PC-9 (cell line): ENCODE results near the gene LSMEM2. TPM values are rescaled to one million over a fixed set of nuclear protein-coding genes. Genes with fewer than 3 reads are reported as not detected.

Experiments
- BruUV-seq: library from RNA; stranded (reverse); fragments of 400-500 nt; replicated peaks from 2 replicates; lab custom pipeline; 2021; lab: Mats Ljungman, UMichigan
- CTCF ChIA-PET: fragments of 300-600 bp; sonication (Branson Sonifier 250); formaldehyde crosslinking; loops from one replicate; lab custom pipeline; 2022; ENCODE audit warnings: antibody characterized with exemption; lab: Charles Lee
- POLR2A ChIA-PET: fragments of 300-600 bp; sonication (Branson Sonifier 250); formaldehyde crosslinking; loops from one replicate; lab custom pipeline; 2022; ENCODE audit warnings: antibody characterized with exemption; ENCODE audit not compliant: unreplicated experiment; lab: Charles Lee
- DNase-seq, 2 experiments: peaks; one replicate each; pipeline versions ENCODE4 v3.0.0 to v3.0.0-alpha.2; 2015 to 2022; ENCODE audit warnings: mixed read lengths in 1 of 2
- H2AFZ ChIP-seq: fragments of 200-600 bp; sonication (generic); 2 replicates; pipeline ENCODE4 v1.8.1; 2017; ENCODE audit warnings: antibody characterized with exemption
- H3F3A ChIP-seq: fragments of 200-600 bp; sonication (generic); 2 replicates; pipeline ENCODE4 v1.8.1; 2017; ENCODE audit warnings: antibody characterized with exemption, mild to moderate bottlenecking, low read depth; ENCODE audit not compliant: insufficient read depth
- H3K27ac ChIP-seq: fragments of 200-600 bp; sonication (generic); 2 replicates; pipeline ENCODE4 v1.6.1; 2016; ENCODE audit warnings: mixed run types
- H3K27me3 ChIP-seq: fragments of 200-600 bp; sonication (generic); 2 replicates; pipeline ENCODE4 v1.6.1; 2016; ENCODE audit warnings: low read depth, mixed run types; ENCODE audit not compliant: insufficient read depth
- H3K36me3 ChIP-seq: fragments of 200-600 bp; sonication (generic); 2 replicates; pipeline ENCODE4 v1.6.1; 2016; ENCODE audit warnings: low read depth, mixed run types
- H3K4me1 ChIP-seq: fragments of 200-600 bp; sonication (generic); replicated peaks from 2 replicates; pipeline ENCODE4 v1.6.1; 2016; ENCODE audit warnings: mixed run types; ENCODE audit not compliant: insufficient read depth
- H3K4me2 ChIP-seq: fragments of 200-600 bp; sonication (generic); 2 replicates; pipeline ENCODE4 v1.6.1; 2017; ENCODE audit warnings: mixed run types
- H3K4me3 ChIP-seq: fragments of 200-600 bp; sonication (generic); 2 replicates; pipeline ENCODE4 v1.6.1; 2016; ENCODE audit warnings: mixed run types
- H3K79me2 ChIP-seq: fragments of 200-600 bp; sonication (generic); 2 replicates; pipeline ENCODE4 v1.6.1; 2017; ENCODE audit warnings: low read depth, mixed run types
- H3K9me2 ChIP-seq: fragments of 200-600 bp; sonication (generic); 2 replicates; pipeline ENCODE4 v1.8.1; 2017; ENCODE audit warnings: mild to moderate bottlenecking; ENCODE audit not compliant: insufficient read depth
- H3K9me3 ChIP-seq: fragments of 200-600 bp; sonication (generic); 2 replicates; pipeline ENCODE4 v1.8.1; 2016; ENCODE audit warnings: low read depth; ENCODE audit not compliant: insufficient read depth
- H4K20me1 ChIP-seq: fragments of 200-600 bp; sonication (generic); 2 replicates; pipeline ENCODE4 v1.8.1; 2017; ENCODE audit not compliant: insufficient read depth
- CTCF ChIP-seq: fragments of 200-600 bp; sonication (generic); conservative IDR thresholded peaks from 2 replicates; pipeline ENCODE4 v1.6.1; 2017; ENCODE audit warnings: mixed run types, antibody characterized with exemption, mild to moderate bottlenecking, moderate library complexity
- EZH2 ChIP-seq: fragments of 200-600 bp; sonication (generic); IDR thresholded peaks from 2 replicates; pipeline ENCODE4 v1.8.0; 2017; ENCODE audit warnings: antibody characterized with exemption, low read depth
- intact Hi-C: fragments of 100-400 bp; cut with micrococcal nuclease; formaldehyde crosslinking; loops from one replicate; pipeline ENCODE4 v1.10.0; 2022; ENCODE audit not compliant: unreplicated experiment
- total RNA-seq: library from RNA; stranded (reverse); gene quantifications from 2 replicates; pipeline ENCODE4 v1.2.3, GENCODE V29; 2021

Gene LSMEM2
- total RNA-seq, 1 experiment from 2014 or later = 0.55 TPM

- H3K9me2 ChIP-seq = no peaks in the 10 kb centered on the region
- H3F3A ChIP-seq = peaks cover 37% of the 10 kb centered on the region; the same call in 1 of the 2 replicates
- H4K20me1 ChIP-seq = no peaks in the 10 kb centered on the region
- peak overlapping the region; percentile 83 for H3K4me3 ChIP-seq
- H3K4me2 ChIP-seq = peak overlapping the region; percentile 73
- intact Hi-C loops = loop anchor here (5.0 kb wide), 2 partner anchors 69 to 109 kb away; partner anchors contain the start of gene SEMA3B
- H3K9me3 ChIP-seq = no peaks in the 10 kb centered on the region
- TSS peak; percentile 71 for BruUV-seq
- no peaks in the 10 kb centered on the region for H3K27me3 ChIP-seq
- peaks cover 42% of the 10 kb centered on the region for H3K79me2 ChIP-seq
- H3K27ac ChIP-seq = peak overlapping the region; percentile 64
- POLR2A ChIA-PET = interaction anchor here (0.5 to 1.5 kb wide), 11 partner anchors 14 to 470 kb away, joined by 3 to 8 read pairs (median 6); partner anchors contain the start of genes CYB561D2, GNAI2, HEMK1 and HYAL3
- CTCF ChIA-PET = interaction anchor here (0.5 to 1.3 kb wide), 6 partner anchors 10 to 96 kb away, joined by 3 to 7 read pairs (median 6); partner anchors contain the start of genes CYB561D2 and NPRL2
- H3K4me1 ChIP-seq = peaks cover 25% of the 10 kb centered on the region
- TF ChIP-seq EZH2 (no peak), CTCF (no peak)
- H2AFZ ChIP-seq = peak overlapping the region; percentile 80
- H3K36me3 ChIP-seq = no peaks in the 10 kb centered on the region
- no peak for DNase-seq
These were observed 57.7 kb downstream of the LSMEM2 start for GRCh38 chr3:50336452-50337174.

DNA sequence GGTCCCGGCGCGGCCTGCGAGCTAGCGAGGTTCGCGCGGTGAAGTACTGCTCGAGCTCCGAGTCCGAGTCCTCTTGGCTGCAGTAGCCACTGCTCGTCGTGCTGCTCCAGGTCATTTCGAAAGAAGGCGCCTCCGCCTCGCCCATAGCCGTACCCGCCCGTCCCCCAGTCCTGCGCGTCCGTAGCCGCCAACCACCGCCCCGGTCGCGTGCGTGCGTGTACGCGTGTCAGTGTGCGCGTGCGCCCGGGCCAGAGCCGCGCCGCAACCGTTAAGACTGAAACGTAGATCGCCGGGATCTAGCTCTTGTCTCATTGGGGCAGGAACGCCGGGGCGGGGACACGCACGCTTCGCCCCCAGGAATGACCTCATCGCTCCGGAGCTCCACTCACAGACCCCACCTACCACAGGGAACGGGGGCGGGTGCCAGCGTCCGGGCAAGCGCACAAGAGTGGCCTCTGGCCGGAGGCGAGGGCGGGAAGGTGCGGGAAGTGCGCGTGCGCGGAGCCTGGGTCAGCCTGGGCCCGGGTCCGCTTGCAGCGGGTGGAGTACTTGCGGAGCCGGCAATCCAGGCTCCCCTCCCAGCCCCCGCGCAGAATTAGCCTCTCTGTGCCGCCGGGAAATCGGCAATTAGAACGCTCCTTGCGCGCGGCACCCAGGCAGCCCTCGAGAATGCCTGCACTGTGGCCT is 58.4 kb downstream of the LSMEM2 start:
- Histone ChIP-seq H3F3A (peaks cover 37% of the 10 kb centered on the region; the same call in 1 of the 2 replicates), H3K27ac (peak overlapping the region; percentile 64), H4K20me1 (no peaks in the 10 kb centered on the region), H3K36me3 (no peaks in the 10 kb centered on the region), H3K4me2 (peak overlapping the region; percentile 73), H3K9me3 (no peaks in the 10 kb centered on the region), H3K4me3 (peak overlapping the region; percentile 83), H3K4me1 (peaks cover 25% of the 10 kb centered on the region), H2AFZ (peak overlapping the region; percentile 80), H3K79me2 (peaks cover 42% of the 10 kb centered on the region), H3K9me2 (no peaks in the 10 kb centered on the region), H3K27me3 (no peaks in the 10 kb centered on the region)
- TF ChIP-seq CTCF (no peak), EZH2 (no peak)
- BruUV-seq = no TSS peak
- DNase-seq = peak; percentile 92 to 99
- ChIA-PET POLR2A (interaction anchor here (0.6 to 1.5 kb wide), 14 partner anchors 13 to 997 kb away, joined by 3 to 8 read pairs (median 5); partner anchors contain the start of genes CYB561D2, GNAI2, HEMK1 and HYAL3), CTCF (interaction anchor here (0.5 to 1.3 kb wide), 6 partner anchors 10 to 109 kb away, joined by 3 to 7 read pairs (median 4); partner anchors contain the start of genes CYB561D2 and NPRL2)
- intact Hi-C loops = loop anchor here (5.0 kb wide), 2 partner anchors 70 to 110 kb away; partner anchors contain the start of gene SEMA3B

Other genes starting within 250 kb of the LSMEM2 start
- 87.7 and 90.2 TPM in 2 replicates for gene RBM5, start 190.2 kb upstream of the LSMEM2 start, total RNA-seq
- 34.0 and 49.1 TPM in 2 replicates for gene SEMA3F, start 123.8 kb upstream of the LSMEM2 start, total RNA-seq
- gene GNAT1, start 87.5 kb upstream of the LSMEM2 start, total RNA-seq = 0.48 TPM in 1 of 2 replicates, not detected in the other
- gene SLC38A3, start 73.8 kb upstream of the LSMEM2 start, total RNA-seq = 0.33 and 0.37 TPM in 2 replicates
- gene GNAI2, start 42.9 kb upstream of the LSMEM2 start, total RNA-seq = 156 and 201 TPM in 2 replicates
- 52.4 and 92.6 TPM in 2 replicates for gene SEMA3B, start 9.9 kb upstream of the LSMEM2 start, total RNA-seq
- 93.1 and 118 TPM in 2 replicates for gene IFRD2, start 13.3 kb downstream of the LSMEM2 start, total RNA-seq
- gene HYAL3, start 20.3 kb downstream of the LSMEM2 start, total RNA-seq = 10.2 and 12.2 TPM in 2 replicates
- 25.2 and 25.7 TPM in 2 replicates for gene NAA80, start 20.3 kb downstream of the LSMEM2 start, total RNA-seq
- 1.3 and 1.9 TPM in 2 replicates for gene HYAL1, start 24.5 kb downstream of the LSMEM2 start, total RNA-seq
- gene HYAL2, start 43.7 kb downstream of the LSMEM2 start, total RNA-seq = 29.6 and 41.6 TPM in 2 replicates
- 24.7 and 28.5 TPM in 2 replicates for gene TUSC2, start 49.1 kb downstream of the LSMEM2 start, total RNA-seq
- gene RASSF1, start 61.7 kb downstream of the LSMEM2 start, total RNA-seq = 15.9 and 17.7 TPM in 2 replicates
- 4.4 and 8.7 TPM in 2 replicates for gene ZMYND10, start 66.6 kb downstream of the LSMEM2 start, total RNA-seq
- 24.1 and 25.4 TPM in 2 replicates for gene NPRL2, start 71.7 kb downstream of the LSMEM2 start, total RNA-seq
- 15.7 and 19.3 TPM in 2 replicates for gene CYB561D2, start 71.8 kb downstream of the LSMEM2 start, total RNA-seq
- 35.2 and 43.5 TPM in 2 replicates for gene TMEM115, start 80.4 kb downstream of the LSMEM2 start, total RNA-seq
- not detected in 2 replicates for gene CACNA2D2, start 224.5 kb downstream of the LSMEM2 start, total RNA-seq